Measurements from ENCODE around the gene ARGFX. TPM values are rescaled to one million over a fixed set of nuclear protein-coding genes. Genes with fewer than 3 reads are reported as not detected.
"Not testable (repeated sequence)": the region's sequence is repeated elsewhere in the genome, so short reads cannot be mapped to it uniquely, and the experiment has no call there.

ARGFX gene
- total RNA-seq (2014; rRNA removed; shearing (Covaris generic)), result not detected in 2 replicates

DNA sequence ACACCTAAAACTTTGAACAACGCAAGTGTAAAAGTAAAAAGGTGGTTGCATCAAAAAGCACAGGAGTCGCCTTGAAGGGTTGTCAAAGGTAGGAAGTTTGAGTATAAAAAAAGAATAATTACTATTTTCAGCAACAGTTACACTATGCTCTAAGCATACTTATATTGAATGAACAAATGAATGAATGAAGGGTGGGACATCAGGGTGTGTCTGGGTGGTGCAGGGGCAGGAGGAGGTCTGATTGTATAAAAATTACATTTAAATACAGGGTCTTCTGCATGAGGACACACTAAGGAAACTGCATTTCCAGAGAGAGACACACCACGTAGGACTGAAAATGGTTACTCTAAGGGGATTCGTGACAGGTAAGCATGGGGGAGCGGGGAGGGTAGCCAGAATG is at the start of gene ARGFX:
TSS of gene ARGFX (plus strand) at position 301 of the 400 bp plus-strand sequence. CDS start 2,765 bp downstream, outside the sequence.
- DNase-seq (ENCODE audit: low spot score), result no peak
- in situ Hi-C loops (cut with HindIII; ENCODE audit: low sequenced_read_pairs), result no loop called here

DNA sequence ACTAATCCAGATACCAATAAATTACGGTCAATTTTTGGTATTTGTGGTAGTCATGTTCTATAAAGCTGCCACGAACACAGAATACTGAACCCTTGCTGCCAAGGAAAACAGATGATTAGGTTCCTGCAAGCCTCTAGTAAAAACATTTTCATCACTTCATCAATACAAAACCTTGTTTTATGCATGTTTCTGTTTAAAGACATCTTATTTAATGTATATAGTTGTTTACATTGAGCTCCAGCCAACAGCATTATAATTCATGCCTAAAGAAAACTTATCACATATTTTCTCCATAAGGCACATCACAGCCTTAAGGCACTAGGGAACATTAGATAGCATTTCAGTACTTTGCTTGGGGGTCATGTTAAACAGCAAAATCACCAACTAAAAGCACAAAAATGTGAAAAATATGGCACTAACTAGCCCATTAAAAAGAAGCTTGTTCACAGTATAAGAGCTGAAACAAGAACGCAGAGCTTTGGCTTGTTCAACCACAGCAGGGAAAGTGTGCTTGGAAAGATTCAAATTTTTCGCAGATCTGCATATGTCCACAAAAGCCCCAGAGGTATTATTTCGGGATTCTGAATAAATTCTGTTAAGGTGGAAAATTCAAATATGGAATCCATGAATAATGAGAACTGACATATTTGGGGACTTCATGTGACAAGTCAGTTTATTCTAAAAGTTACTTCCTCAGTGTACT is 49.6 kb upstream of the ARGFX start:
- no peak for DNase-seq (ENCODE audit: low spot score)
- in situ Hi-C loops (cut with HindIII; ENCODE audit: low sequenced_read_pairs), result no loop called here

GRCh38 chr3:121520510-121520909 is 47.2 kb upstream of the ARGFX start:
- no peak for DNase-seq (ENCODE audit: low spot score)
- in situ Hi-C loops (cut with HindIII; ENCODE audit: low sequenced_read_pairs), result no loop called here

DNA sequence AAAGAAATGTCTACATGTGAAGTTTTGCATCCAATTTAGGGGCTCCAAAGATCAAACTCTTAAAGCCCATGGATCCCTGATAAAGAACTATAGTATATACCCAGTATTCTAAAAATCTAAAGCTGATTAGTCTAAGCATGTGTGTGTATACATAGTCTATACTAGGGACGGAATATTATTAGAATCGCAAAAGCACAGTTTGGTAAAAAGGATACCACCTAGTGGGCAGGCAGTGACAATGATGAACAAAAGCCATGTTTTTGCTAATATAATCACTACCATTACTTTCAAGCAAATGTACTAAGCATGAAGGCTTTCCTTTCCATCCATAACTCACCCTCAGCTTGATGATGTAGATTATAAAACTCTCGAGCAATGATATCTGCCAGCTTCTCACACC is 38.4 kb upstream of the ARGFX start:
- DNase-seq (ENCODE audit: low spot score), result peak; percentile 44
- in situ Hi-C loops (cut with HindIII; ENCODE audit: low sequenced_read_pairs), result no loop called here

GRCh38 chr3:121531269-121531668 is 36.5 kb upstream of the ARGFX start:
- in situ Hi-C loops (cut with HindIII; ENCODE audit: low sequenced_read_pairs), result no loop called here
- DNase-seq (ENCODE audit: low spot score), result no peak

DNA sequence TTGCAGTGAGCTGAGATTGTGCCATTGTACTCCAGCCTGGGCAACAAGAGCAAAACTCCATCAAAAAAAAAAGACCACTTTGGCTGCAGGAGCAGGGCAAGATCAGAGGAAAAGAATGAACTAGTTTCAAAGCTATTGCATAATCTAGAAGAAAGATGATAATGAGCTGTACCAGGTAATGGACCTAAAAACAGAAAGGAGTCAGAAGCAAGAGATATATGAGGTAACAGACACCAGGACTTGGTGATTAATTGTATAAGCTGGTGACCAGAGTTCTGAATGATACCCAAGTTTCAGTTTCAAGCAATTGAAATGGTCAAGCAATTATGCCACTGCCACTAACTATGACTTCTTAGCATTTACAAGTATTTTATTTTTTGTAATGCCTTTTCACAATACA is 24.8 kb upstream of the ARGFX start:
- in situ Hi-C loops (cut with HindIII; ENCODE audit: low sequenced_read_pairs), result no loop called here
- no peak for DNase-seq (ENCODE audit: low spot score)

DNA sequence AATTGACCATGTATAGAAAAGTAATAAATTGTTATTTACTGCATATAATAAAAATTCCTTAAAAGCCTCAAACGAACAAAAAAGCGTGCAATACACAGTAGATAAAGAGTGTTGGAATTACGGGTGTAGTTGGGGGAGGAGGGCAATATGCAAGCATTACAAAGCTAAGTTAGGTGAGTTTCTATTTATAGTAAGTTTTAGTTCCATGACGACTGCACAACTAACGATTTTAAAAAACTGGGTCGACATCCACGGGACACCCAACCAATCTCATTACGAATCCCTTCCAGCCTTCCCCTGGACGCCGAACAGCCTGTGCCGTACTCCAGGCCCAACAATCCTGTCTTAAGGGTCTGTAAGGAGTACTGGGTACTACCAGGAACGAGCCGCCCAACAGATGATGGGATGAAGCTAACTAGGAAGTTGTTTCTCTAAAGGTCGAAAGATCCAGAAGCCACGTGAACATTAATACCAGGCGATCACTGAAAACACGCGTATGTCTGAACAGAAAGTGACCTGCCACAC is 22.6 kb upstream of the ARGFX start:
- in situ Hi-C loops (cut with HindIII; ENCODE audit: low sequenced_read_pairs), result no loop called here
- peak; percentile 6 for DNase-seq (ENCODE audit: low spot score)

DNA sequence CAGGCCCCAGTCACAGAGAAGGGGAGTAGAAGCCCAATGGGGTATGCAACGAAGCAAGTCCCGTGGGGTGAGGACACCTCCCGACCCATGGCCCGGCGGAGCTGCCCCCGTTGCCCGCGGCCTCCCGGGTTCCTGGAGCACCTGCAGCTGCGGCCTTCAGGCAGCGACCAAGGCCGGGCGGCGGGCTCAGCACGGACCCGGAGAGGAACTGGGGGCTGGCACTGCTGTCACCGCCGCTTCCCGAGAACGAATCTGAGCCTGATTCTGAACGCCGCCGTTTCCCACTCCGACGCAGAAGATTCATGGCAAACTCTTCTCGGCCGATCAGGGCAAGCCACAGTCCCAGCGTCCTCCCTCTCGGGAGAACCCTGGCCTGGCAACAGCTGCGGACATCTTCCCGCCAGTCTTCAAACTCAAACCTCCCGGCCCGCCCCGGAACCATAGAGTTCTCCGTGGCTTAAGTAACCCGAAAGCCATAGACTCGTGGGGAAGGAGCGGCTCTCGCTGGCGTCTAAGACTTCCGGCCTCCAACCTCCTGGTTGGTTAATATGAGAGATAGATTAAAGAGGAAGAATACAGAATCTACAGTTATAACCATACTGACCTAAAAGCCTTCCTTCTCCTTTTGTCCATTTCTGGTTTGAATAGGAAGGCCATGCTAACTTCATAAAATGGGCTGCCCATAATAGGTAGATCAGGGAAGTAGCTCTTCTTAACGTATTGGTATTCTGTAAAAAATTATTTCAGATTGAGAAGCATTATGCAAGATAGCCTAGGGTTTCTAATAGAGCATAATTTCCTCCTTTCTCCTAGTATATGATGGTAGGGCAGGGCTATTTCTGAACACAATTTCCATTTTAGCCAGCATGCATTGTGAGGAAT is 21.9 kb upstream of the ARGFX start, which contains the start of gene POLQ:
TSS of gene POLQ (minus strand) at position 415 of the 882 bp plus-strand sequence. CDS start at position 304, 111 bp downstream.
- peak; percentile 97 for DNase-seq (ENCODE audit: low spot score)
- in situ Hi-C loops (cut with HindIII; ENCODE audit: low sequenced_read_pairs), result no loop called here

- in situ Hi-C loops (cut with HindIII; ENCODE audit: low sequenced_read_pairs), result no loop called here
Observed at GRCh38 chr3:121552379-121552778, 15.4 kb upstream of the ARGFX start.

GRCh38 chr3:121552797-121553196 is 15.0 kb upstream of the ARGFX start:
- no peak for DNase-seq (ENCODE audit: low spot score)
- in situ Hi-C loops (cut with HindIII; ENCODE audit: low sequenced_read_pairs), result no loop called here

More at GRCh38 chr3:121552379-121552778, 15.4 kb upstream of the ARGFX start:
- no peak for DNase-seq (ENCODE audit: low spot score)

DNA sequence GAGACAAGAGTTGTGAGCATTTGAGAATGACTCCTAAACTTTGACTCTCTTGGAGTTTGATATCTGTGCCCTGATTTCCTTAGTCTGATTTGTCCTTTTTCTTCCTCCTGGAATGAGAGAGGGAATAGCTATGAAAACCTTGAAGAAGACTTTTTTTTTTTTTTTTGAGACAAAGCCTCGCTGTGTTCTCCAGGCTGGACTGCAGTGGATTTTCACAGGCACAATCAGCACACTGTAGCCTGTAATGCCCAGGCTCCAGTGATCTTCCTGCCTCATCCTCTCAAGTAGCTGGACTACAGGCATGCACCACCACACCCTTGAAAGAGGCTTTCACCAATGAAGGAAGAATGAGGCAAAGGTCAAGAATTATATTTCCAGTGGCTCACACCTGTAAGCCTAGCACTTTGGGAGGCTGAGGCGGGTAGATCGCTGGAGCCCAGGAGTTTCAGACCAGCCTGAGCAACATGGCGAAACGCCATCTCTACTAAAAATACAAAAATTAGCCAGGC is 10.3 kb upstream of the ARGFX start:
- in situ Hi-C loops (cut with HindIII; ENCODE audit: low sequenced_read_pairs), result no loop called here
- DNase-seq (ENCODE audit: low spot score), result no peak

GRCh38 chr3:121562148-121562547 is 5.6 kb upstream of the ARGFX start:
- in situ Hi-C loops (cut with HindIII; ENCODE audit: low sequenced_read_pairs), result no loop called here
- DNase-seq (ENCODE audit: low spot score), result no peak

DNA sequence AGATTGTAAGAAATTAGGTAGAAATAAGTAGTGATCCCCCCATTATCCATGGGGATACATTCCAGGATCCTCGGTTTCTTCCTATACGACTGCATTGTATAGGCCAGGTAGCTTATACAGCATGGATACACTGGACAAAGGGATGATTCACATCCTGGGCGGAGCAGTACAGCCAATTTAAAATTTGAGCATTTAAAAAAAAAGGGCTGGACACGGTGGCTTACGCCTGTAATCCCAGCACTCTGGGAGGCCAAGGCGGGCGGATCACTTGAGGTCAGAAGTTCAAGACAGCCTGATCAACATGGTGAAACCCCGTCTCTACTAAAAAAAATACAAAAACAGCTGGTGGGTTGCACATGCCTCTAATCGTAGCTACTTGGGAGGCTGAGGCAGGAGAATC is 976 bp upstream of the ARGFX start:
- no peak for DNase-seq (ENCODE audit: low spot score)
- in situ Hi-C loops (cut with HindIII; ENCODE audit: low sequenced_read_pairs), result no loop called here

DNA sequence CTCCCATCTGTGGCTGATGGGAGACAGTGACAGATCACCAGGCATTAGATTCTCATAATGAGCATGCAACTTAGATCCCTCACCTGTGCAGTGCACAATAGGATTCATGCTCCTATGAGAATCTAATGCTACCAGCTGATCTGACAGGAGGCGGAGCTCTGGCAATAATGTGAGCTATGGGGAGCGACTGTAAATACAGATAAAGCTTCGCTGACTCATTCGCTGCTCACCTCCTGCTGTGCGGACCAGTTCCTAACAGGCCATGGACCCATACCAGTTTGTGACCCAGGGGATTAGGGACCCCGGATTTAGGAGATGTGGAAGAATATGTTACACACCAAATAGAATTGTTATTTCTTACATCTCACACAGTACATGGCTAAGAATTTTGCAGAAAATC is 6.7 kb downstream of the ARGFX start:
- in situ Hi-C loops (cut with HindIII; ENCODE audit: low sequenced_read_pairs), result no loop called here
- no peak for DNase-seq (ENCODE audit: low spot score)

GRCh38 chr3:121581691-121582090 is 13.9 kb downstream of the ARGFX start:
- no peak for DNase-seq (ENCODE audit: low spot score)
- in situ Hi-C loops (cut with HindIII; ENCODE audit: low sequenced_read_pairs), result no loop called here

DNA sequence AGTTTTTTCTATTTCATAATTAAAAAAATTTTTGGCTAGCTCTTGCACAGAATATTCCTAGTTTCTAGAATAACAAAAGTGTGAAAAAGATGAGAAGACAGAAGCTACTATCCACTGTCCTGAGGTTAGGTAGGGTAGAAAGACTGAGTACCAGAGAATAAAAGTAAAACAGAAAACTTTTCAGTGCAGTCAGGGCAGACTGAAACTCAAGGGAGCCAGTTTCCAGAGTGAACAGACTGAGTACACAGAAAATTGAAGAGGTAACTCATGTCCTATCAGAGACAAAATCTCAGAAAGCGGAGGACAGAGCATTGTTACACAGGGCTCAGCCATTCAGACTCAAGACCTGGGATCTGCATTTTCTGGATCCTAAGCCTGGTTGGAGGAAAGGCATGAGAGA is 16.7 kb downstream of the ARGFX start:
- in situ Hi-C loops (cut with HindIII; ENCODE audit: low sequenced_read_pairs), result no loop called here
- no peak for DNase-seq (ENCODE audit: low spot score)

DNA sequence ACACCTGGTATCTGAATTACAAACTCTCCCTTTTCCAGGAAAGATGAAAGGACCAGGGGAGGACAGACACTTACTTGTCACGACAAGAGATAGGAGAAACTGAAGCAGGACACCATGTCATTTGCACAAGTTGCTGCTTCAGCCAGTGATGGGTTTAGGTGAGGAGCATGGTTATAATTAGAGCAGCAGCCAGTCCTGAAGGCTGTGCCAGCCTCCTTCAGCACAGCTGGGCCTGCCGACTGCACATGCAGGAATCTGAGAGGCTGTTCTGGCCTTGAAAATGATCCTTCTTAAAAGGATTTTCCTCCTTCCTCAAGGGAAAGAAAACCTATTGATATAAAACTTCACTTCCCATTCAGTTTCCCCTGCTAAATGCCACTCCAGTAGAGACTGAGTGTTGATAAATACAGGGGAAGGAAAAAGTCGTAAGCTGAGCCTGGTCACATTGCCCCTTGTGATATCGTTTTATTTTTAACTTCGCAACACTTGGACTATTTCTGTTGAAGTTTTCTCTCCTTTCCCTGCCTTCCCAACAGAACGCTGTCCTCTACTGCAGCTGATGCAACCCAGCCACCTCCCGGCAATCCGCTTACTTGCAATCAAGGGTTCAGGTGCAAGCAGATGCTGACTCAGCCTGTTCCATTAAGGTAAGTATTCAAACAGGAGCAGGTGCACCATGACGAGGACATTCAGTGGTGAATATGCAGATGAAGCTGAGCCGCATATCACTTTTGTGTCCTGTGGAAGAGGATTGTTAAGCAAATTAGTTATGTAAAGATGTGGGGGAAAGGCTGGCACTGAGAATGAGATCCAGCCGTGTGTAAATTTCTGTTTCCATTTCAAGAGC is 25.3 kb downstream of the ARGFX start, which contains the start of gene FBXO40:
TSS of gene FBXO40 (plus strand) at position 524 of the 847 bp plus-strand sequence. CDS start 27,197 bp downstream, outside the sequence.
- in situ Hi-C loops (cut with HindIII; ENCODE audit: low sequenced_read_pairs), result no loop called here
- no peak for DNase-seq (ENCODE audit: low spot score)

GRCh38 chr3:121593806-121594205 is 26.1 kb downstream of the ARGFX start:
- in situ Hi-C loops (cut with HindIII; ENCODE audit: low sequenced_read_pairs); DNase-seq (ENCODE audit: low spot score): not testable (repeated sequence)

GRCh38 chr3:121594850-121595249 is 27.1 kb downstream of the ARGFX start:
- DNase-seq (ENCODE audit: low spot score), result no peak
- in situ Hi-C loops (cut with HindIII; ENCODE audit: low sequenced_read_pairs), result no loop called here
